GM12878 (cell line): ENCODE measurements around the gene NSL1. TPM values are rescaled to one million over a fixed set of nuclear protein-coding genes. Genes with fewer than 3 reads are reported as not detected.

ENCODE experiments used
- ATAC-seq: fragments of 200-7000 bp; cut with Tn5 transposase; 3 replicates; pipeline ENCODE4 v1.9.1; 2020; ENCODE audit warnings: mild to moderate bottlenecking, moderate library complexity
- BruUV-seq: library from RNA; stranded (reverse); fragments of 400-500 nt; replicated peaks from 2 replicates; lab custom pipeline; 2021; lab: Mats Ljungman, UMichigan
- CTCF ChIA-PET: fragments of 300-600 bp; sonication (Branson Sonifier 250); formaldehyde crosslinking; extraction: SDS; loops from one replicate; lab custom pipeline; 2021; ENCODE audit warnings: inconsistent platforms; lab: Yijun Ruan, JAX
- POLR2A ChIA-PET: fragments of 350-600 bp; formaldehyde crosslinking; extraction: SDS; loops from one replicate; lab custom pipeline; 2021; ENCODE audit warnings: inconsistent platforms; lab: Charles Lee
- RAD21 ChIA-PET: fragments of 300-600 bp; sonication (Branson Sonifier 250); formaldehyde crosslinking; loops from one replicate; lab custom pipeline; 2023; ENCODE audit warnings: antibody characterized with exemption; ENCODE audit not compliant: unreplicated experiment; lab: Charles Lee
- SMC1A ChIA-PET: fragments of 300-600 bp; sonication (Branson Sonifier 250); formaldehyde crosslinking; loops from one replicate; lab custom pipeline; 2023; ENCODE audit not compliant: unreplicated experiment, uncharacterized antibody; lab: Charles Lee
- DNase-seq: peaks from one replicate; pipeline ENCODE4 v3.0.0-alpha.2; 2011; ENCODE audit warnings: low read depth, low spot score
- FAIRE-seq: peaks from 3 replicates; lab custom pipeline; 2011; peaks lifted over from hg19 to GRCh38; lab: Jason Lieb, UNC
- H2AFZ ChIP-seq: 2 replicates; pipeline ENCODE4 v1.6.0; 2011; ENCODE audit warnings: low read depth, low read length, control low read depth; ENCODE audit not compliant: control insufficient read depth
- H3K27ac ChIP-seq: 2 replicates; pipeline ENCODE4 v1.5.1; 2011; ENCODE audit warnings: control low read depth; ENCODE audit not compliant: control insufficient read depth, insufficient read depth
- H3K27me3 ChIP-seq, 2 experiments: replicated peaks in 1 of 2; 2 replicates each; pipeline versions ENCODE4 v1.6.0 to v1.6.1; 2011; ENCODE audit warnings: low read length in 1 of 2; ENCODE audit not compliant: control insufficient read depth in 2 of 2, insufficient read depth in 2 of 2
- H3K36me3 ChIP-seq, 2 experiments: 2 replicates each; pipeline ENCODE4 v1.5.1; 2011; ENCODE audit warnings: low read length in 1 of 2; ENCODE audit not compliant: control insufficient read depth in 2 of 2, insufficient read depth in 2 of 2
- H3K4me1 ChIP-seq: 2 replicates; pipeline ENCODE4 v1.6.1; 2011; ENCODE audit warnings: mild to moderate bottlenecking, low read length, moderate library complexity, mixed read lengths; ENCODE audit not compliant: control insufficient read depth, insufficient read depth
- H3K4me2 ChIP-seq: 2 replicates; pipeline ENCODE4 v1.6.0; 2011; ENCODE audit warnings: control low read depth; ENCODE audit not compliant: control insufficient read depth, insufficient read depth
- H3K4me3 ChIP-seq: fragments of 200-600 bp; sonication (generic); 2 replicates; pipeline ENCODE4 v1.5.1; 2016
- H3K79me2 ChIP-seq: 2 replicates; pipeline ENCODE4 v1.6.0; 2011; ENCODE audit warnings: low read length; ENCODE audit not compliant: control insufficient read depth, insufficient read depth
- H3K9ac ChIP-seq: 2 replicates; pipeline ENCODE4 v1.8.0; 2011; ENCODE audit warnings: low read length, control low read depth, mixed read lengths; ENCODE audit not compliant: control insufficient read depth, insufficient read depth
- H3K9me3 ChIP-seq: replicated peaks from 3 replicates; pipeline ENCODE4 v1.5.1; 2011; ENCODE audit warnings: mild to moderate bottlenecking, low read length; ENCODE audit not compliant: control insufficient read depth, insufficient read depth
- H4K20me1 ChIP-seq: 2 replicates; pipeline ENCODE4 v1.6.0; 2011; ENCODE audit not compliant: control insufficient read depth, insufficient read depth
- CTCF ChIP-seq, 3 experiments: IDR thresholded peaks in 2 of 3; conservative IDR thresholded peaks in 1 of 3; 2 replicates each; pipeline ENCODE4 v1.5.1; 2011; ENCODE audit warnings: low read depth in 3 of 3, low read length in 3 of 3, mild to moderate bottlenecking in 3 of 3, control low read depth in 2 of 3, moderate library complexity in 2 of 3, inconsistent platforms in 1 of 3, mixed read lengths in 1 of 3; ENCODE audit not compliant: control insufficient read depth in 2 of 3, insufficient read depth in 1 of 3; ENCODE audit errors: extremely low read depth in 1 of 3
- EED ChIP-seq: sonication (generic); IDR thresholded peaks from 2 replicates; pipeline ENCODE4 v1.6.1; 2016; ENCODE audit warnings: antibody characterized with exemption, low read depth
- ETV6 ChIP-seq, 2 experiments: fragments of 450-650 bp in 1 of 2; IDR thresholded peaks in 1 of 2; conservative IDR thresholded peaks in 1 of 2; 2 replicates each; pipeline ENCODE4 v1.6.1; 2014; ENCODE audit warnings: antibody characterized with exemption in 1 of 2, borderline replicate concordance in 1 of 2, low read depth in 1 of 2, mild to moderate bottlenecking in 1 of 2, moderate library complexity in 1 of 2
- FOXK2 ChIP-seq: fragments of 450-650 bp; IDR thresholded peaks from 2 replicates; pipeline ENCODE4 v1.6.1; 2017; ENCODE audit warnings: mild to moderate bottlenecking, moderate library complexity
- IKZF2 ChIP-seq, 2 experiments: fragments of 450-650 bp; IDR thresholded peaks; 2 replicates each; pipeline ENCODE4 v1.6.1; 2017; ENCODE audit warnings: mild to moderate bottlenecking in 2 of 2, moderate library complexity in 2 of 2
- PML ChIP-seq: IDR thresholded peaks from 2 replicates; pipeline ENCODE4 v1.6.1; 2012; ENCODE audit warnings: low read length, inconsistent platforms
- RUNX3 ChIP-seq: IDR thresholded peaks from 2 replicates; pipeline ENCODE4 v1.6.1; 2012; ENCODE audit warnings: low read length, inconsistent platforms
- WGBS: methylation state at CpG from one replicate; pipeline ENCODE4 v1.1.6; 2016; ENCODE audit warnings: low lambda C conversion rate; ENCODE audit not compliant: insufficient replicate concordance, insufficient coverage; ENCODE audit errors: missing lambda C conversion rate; 5-methylcytosine and 5-hydroxymethylcytosine counted together
- in situ Hi-C: fragments of 300-500 bp; cut with MboI; formaldehyde crosslinking; loops from 9 replicates; pipeline ENCODE4 v1.14.3; 2018; ENCODE audit warnings: mixed read lengths
- intact Hi-C: fragments of 100-400 bp; cut with micrococcal nuclease; formaldehyde crosslinking; loops from one replicate; pipeline ENCODE4 v1.14.2; 2022; ENCODE audit not compliant: unreplicated experiment
- polyA plus RNA-seq, 11 experiments: library from polyadenylated mRNA; depleted of rRNA in 4 of 11; unstranded in 6 of 11; stranded (reverse) in 5 of 11; fragments of >200 nt; fragmentation: Nextera tagmentation in 4 of 11; fragmentation: Illumina TruSeq in 1 of 11; extraction: Ambion mirVana in 4 of 11; extraction: Trizol in 1 of 11; gene quantifications; 1 replicate in 1 of 11; 2 replicates in 10 of 11; pipeline versions ENCODE4 v1.2.1 to v1.2.3, GENCODE V29; 2011 to 2016; ENCODE audit warnings: inconsistent platforms in 2 of 11, missing spikeins in 2 of 11, low read depth in 1 of 11
- total RNA-seq, 4 experiments: library from RNA; depleted of rRNA in 3 of 4; stranded (reverse); fragments of >200 nt in 3 of 4; fragmentation: Illumina TruSeq in 1 of 4; extraction: Trizol in 1 of 4; gene quantifications; 2 replicates each; pipeline versions ENCODE4 v1.2.1 to v1.2.3, GENCODE V29; 2013 to 2021
- TF ChIP-seq, protein P1 (sequence below): fragments of 450-650 bp; formaldehyde crosslinking; IDR thresholded peaks from 2 replicates; pipeline ENCODE4 v1.4.0; 2022; ENCODE audit warnings: mild to moderate bottlenecking, moderate library complexity

Gene NSL1
- total and polyA plus RNA-seq, 10 of the 15 experiments (the other 5 are each of a cell fraction or from before 2014, with no cell fraction given): 36.7 to 74.2 (median 46.4) TPM

DNA sequence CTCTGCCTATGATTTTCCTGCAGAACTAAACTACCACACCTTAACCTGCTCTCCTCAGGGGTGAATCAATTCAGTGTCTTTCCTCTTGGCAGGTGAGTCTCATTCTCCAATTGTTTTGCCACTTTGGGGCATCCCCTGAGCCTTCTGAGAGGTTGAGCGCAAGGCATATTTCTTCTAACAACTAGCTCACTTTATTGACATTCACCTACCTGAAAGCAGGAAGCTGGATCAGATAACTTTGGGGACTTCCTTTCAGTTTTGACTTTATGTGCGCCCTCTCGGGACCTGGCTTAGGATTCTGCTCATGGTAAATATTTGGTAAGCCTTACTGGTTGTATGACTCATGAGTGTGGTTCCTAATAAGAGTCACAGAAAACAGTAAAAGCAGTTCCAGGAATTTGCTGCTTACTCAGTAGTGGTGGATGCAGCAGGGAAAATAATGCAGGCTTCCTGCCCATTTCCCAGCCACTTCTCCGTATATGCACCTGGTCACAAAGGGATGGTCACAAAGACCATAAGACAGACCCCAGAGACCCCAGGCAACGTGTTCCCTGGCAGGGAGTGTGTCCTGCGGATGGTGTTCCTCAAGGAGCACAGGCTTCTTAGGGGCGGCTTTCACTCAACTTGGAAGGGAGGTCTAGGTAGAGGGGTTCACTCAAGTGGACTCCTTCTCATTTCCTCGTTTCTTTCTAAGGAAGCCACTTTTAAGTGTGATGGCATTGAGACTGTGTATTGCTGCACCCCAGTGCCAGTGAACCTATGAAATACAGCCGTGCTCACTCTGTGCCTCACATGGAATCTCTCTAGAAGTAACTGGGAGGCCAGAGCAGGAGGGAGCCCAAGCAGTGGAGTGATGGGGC, 70.0 kb downstream of the NSL1 start:
- no peak for DNase-seq
- ATAC-seq: peak; percentile 66
- H3K27me3 ChIP-seq: no peaks in the 10 kb centered on the region
- H2AFZ ChIP-seq: no peak overlapping the region; the same call in 1 of the 2 replicates
- peak overlapping the region; percentile 33; the same call in 1 of the 2 replicates for H3K4me2 ChIP-seq
- WGBS: 14% methylated on average over 9 of the region's 9 CpGs
- ChIA-PET RAD21 (interaction anchor here (0.9 to 1.0 kb wide), 2 partner anchors 36 to 60 kb away, joined by 3 read pairs; no protein-coding TSS in a partner anchor), CTCF (interaction anchor here (0.8 to 1.5 kb wide), 3 partner anchors 29 to 63 kb away, joined by 3 to 4 read pairs (median 3); no protein-coding TSS in a partner anchor), POLR2A (interaction anchor here (0.6 kb wide), 1 partner anchor 113 kb away, joined by 3 read pairs; the partner anchor contains the start of gene ATF3), SMC1A (interaction anchor here (0.8 to 2.2 kb wide), 5 partner anchors 20 to 264 kb away, joined by 3 to 7 read pairs (median 3); no protein-coding TSS in a partner anchor)
- H3K4me1 ChIP-seq: no peaks in the 10 kb centered on the region
- no peaks in the 10 kb centered on the region for H3K79me2 ChIP-seq
- H3K4me3 ChIP-seq: no peak overlapping the region
- TF ChIP-seq CTCF (IDR thresholded peaks at IDR 0.05 in 2 of 3, conservative IDR thresholded peaks at IDR 0.05 in 1 of 3; ENCODE audit: control insufficient read depth in 2 of 3, extremely low read depth in 1 of 3, insufficient read depth in 1 of 3, low read depth in 3 of 3, low read length in 3 of 3) (no peak), EED (peak; percentile 53), FOXK2 (no peak), PML (no peak), RUNX3 (peak; percentile 31; the same call in 1 of the 2 replicates), ETV6 (conservative IDR thresholded peaks at IDR 0.05 in 1 of 2, IDR thresholded peaks at IDR 0.05 in 1 of 2; ENCODE audit: borderline replicate concordance in 1 of 2, low read depth in 1 of 2) (peak in 1 of 2 experiments; percentile 42; a peak in 2 of 4 replicates), IKZF2 (IDR thresholded peaks at IDR 0.05) (peak in 1 of 2 experiments; percentile 33; a peak in 1 of 4 replicates)
- TF ChIP-seq, protein P1, sequence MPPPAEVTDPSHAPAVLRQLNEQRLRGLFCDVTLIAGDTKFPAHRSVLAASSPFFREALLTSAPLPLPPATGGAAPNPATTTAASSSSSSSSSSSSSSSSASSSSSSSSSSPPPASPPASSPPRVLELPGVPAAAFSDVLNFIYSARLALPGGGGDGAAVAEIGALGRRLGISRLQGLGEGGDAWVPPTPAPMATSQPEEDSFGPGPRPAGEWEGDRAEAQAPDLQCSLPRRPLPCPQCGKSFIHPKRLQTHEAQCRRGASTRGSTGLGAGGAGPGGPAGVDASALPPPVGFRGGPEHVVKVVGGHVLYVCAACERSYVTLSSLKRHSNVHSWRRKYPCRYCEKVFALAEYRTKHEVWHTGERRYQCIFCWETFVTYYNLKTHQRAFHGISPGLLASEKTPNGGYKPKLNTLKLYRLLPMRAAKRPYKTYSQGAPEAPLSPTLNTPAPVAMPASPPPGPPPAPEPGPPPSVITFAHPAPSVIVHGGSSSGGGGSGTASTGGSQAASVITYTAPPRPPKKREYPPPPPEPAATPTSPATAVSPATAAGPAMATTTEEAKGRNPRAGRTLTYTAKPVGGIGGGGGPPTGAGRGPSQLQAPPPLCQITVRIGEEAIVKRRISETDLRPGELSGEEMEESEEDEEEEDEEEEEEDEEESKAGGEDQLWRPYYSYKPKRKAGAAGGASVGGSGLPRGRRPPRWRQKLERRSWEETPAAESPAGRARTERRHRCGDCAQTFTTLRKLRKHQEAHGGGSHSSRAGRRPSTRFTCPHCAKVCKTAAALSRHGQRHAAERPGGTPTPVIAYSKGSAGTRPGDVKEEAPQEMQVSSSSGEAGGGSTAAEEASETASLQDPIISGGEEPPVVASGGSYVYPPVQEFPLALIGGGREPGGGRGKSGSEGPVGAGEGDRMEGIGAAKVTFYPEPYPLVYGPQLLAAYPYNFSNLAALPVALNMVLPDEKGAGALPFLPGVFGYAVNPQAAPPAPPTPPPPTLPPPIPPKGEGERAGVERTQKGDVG (CRISPR knock-in tag): no peak
- no peaks in the 10 kb centered on the region for H4K20me1 ChIP-seq
- no peak overlapping the region for H3K27ac ChIP-seq
- H3K36me3 ChIP-seq: peaks cover 0 to 3% of the 10 kb centered on the region in 2 experiments; a peak in 2 of 4 replicates
- BruUV-seq: no TSS peak
- H3K9me3 ChIP-seq: no peaks in the 10 kb centered on the region; the same call in 2 of the 3 replicates
- in situ Hi-C loops: no loop called here
- intact Hi-C loops: no loop called here
- no peak for FAIRE-seq
- no peak overlapping the region for H3K9ac ChIP-seq
